NCI-H1694 treated with DMSO at 0.1 percent for 48 hours (cell line): ENCODE results near the gene ABCB11.
"Not testable (repeated sequence)": the region's sequence is repeated elsewhere in the genome, so short reads cannot be mapped to it uniquely, and the experiment has no call there.

Experiments
- DNase-seq: peaks from one replicate; lab custom pipeline; 2025; lab: John Stamatoyannopoulos, UW

ABCB11 gene

DNA sequence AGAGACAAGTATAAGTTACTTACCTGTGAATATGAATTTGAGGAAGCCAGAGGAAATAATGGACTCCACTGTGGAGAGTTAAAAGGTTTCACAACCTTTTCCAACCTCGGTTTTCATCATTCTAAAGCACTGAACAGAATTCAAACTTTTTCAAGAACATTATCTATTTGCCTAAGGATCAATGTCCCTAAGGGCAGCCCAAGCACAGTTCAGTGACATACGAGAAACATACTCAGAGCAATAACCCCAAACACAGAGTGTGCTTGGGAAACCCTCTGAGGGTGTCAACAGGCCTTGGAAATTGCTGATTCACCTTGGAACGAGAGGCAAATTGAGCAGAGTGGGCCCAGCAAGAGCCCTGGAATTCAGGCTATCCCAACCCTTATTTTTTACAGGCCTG is at the start of gene ABCB11:
ABCB11 (minus strand) TSS at position 123 of the 400 bp plus-strand sequence. CDS start 13,199 bp downstream, outside the sequence.
- no peak for DNase-seq

GRCh38 chr2:169080250-169081069 is 49.3 kb upstream of the ABCB11 start:
- no peak for DNase-seq

DNA sequence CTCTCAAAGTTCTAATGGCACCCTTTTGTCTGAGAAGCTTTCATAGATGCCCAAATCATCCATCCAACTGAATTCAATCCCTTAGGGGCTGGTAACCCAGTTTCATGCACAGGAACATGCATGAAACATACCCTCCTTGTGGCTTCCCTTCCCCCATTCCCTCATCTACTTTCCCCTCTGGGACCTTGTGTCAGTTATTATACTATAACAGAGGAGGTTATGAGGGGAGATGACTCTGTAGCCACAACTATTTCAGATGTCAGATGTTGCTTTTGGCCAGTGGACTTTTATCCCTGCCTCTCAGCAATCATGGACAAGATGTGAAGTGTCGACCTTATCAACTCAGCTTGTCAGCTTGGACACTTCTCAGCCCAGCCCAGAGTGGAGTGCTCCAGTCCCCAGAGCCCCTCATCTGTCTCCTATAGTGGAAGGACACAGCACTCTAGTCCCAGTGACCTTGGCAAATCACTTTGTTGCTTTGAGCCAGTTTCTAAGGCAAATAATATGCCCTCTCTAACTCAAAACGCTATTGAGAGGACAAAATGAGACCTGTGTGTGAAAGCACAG is 46.6 kb upstream of the ABCB11 start:
- no peak for DNase-seq

DNA sequence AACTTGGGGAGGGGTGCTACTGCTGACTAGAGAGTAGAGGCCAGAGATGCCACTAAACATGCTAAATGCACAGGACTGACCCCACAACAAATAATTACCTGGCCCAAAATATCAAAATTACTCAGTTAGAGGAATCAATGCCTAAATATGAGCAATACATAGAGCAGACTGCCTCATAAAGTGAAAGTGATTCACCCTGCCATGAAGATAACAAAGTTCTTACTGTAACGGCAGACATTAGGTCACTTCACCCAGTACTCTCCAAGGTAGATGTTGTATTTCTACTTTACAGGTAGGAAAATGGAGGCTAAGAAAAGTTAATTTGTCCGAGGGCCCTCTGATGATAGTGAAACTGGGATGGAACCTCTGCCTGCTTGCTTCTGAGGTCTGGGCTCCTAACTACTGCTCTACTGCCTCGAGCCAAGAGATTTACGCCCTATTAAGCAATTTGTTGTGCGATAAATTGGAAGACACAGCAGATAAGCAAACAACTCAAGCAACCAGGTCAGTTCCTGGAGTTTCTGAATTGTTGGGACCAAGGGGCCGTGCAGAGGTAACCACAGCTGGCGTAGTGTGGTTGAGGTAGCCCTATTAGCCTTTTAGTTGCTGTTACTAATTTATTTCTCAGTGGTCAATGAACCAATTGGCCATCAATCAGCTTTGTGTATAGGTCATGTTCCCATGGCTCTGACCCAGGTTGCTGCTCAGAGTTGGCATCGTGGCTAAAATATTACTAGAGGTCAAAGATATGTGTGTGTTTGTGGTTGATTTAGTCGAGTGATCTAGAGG is 43.0 kb upstream of the ABCB11 start:
- no peak for DNase-seq

DNA sequence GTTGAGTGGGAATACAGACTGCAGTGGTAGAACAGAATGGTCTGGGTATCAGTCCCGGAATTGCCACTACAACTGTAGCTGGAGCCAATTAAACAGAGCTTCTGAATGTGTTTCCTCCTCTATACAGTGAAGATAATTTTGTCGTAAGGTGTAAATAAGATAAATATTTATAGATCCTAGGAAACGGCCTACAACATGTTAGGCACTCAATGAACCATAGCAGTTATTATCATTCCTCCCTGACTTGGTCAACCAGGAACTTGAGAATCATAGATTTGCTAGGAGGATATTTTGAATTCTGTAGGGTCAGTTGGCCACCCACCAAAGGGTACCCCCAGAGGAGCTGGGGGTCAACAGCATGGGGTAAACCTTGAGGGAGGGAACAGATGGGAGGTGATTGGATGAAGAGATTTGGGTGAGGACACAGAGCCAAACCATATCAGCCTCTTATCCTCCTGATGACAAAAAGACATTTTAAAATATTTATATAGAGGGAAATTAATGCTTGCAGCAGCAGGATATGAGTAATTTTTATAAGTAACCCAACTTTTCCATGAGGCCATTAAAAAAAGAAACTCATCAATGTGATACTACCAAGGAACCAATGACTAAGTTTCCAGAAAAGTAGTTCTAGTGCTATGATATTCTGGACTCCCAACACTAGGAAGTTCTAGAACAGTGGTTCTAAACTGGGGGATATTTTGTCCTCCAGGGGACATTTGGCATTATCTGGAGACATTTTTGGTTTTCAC is 42.3 kb upstream of the ABCB11 start:
- no peak for DNase-seq

GRCh38 chr2:169072163-169072925 is 41.2 kb upstream of the ABCB11 start:
- DNase-seq: peak; percentile 6

- no peak for DNase-seq
These were observed 40.3 kb upstream of the ABCB11 start for GRCh38 chr2:169071455-169071854.

GRCh38 chr2:169069833-169070232 is 38.7 kb upstream of the ABCB11 start:
- no peak for DNase-seq

- DNase-seq: no peak
These were observed 38.2 kb upstream of the ABCB11 start, which contains the start of gene DHRS9 for GRCh38 chr2:169069341-169069740. Gene DHRS9, plus strand, starts transcription at chr2:169069563. Its CDS starts 12,019 bp downstream, at chr2:169081582.

DNA sequence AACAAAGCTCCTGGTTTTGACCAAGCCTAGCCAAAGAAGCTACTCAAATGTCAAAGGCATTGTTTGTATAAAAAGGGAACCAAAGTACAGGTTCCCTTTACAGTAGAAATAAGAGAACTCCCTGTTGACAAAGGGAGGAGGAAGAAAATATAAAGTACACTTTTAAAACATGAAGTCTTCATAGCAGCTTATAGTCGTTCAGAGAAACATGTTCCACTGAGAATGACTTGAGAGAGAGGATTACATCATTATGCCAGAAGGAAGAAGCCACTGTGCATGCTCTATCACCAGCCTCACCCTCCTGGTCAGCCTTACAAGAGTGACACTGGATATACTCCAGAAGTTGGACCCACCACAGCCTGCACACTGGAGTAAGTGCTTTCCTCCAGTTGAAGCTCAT is 35.8 kb upstream of the ABCB11 start:
- no peak for DNase-seq

DNA sequence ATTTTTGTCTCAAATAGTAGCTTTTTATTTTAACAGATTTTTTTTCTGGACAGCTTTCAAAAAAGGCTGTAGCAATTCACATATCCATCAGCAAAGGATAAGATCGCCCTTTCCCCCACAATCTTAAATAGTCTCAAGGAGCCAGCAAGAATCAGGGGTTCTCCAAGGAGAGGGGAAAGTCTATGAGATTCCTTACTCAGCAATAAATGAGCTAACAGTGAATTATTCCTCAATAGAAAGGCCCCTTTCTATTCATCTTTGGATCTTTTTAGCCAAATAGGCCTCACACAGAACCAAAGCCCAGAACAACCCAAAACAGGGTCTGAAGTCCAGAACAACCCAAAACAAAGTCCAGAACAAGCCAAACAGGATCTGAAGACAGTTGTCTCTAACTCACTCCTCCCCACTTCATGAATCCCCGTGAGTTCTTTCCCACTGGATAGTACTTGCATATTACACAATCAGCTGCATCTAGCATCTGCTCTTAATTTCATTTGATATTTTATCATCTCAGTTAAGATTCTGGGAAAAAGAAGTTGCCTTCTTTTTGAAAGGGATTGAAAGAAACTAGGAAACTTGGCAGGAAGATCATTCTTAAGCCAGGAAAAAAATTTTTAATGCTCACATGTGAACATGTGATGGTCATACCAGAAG is 34.9 kb upstream of the ABCB11 start:
- DNase-seq: no peak

DNA sequence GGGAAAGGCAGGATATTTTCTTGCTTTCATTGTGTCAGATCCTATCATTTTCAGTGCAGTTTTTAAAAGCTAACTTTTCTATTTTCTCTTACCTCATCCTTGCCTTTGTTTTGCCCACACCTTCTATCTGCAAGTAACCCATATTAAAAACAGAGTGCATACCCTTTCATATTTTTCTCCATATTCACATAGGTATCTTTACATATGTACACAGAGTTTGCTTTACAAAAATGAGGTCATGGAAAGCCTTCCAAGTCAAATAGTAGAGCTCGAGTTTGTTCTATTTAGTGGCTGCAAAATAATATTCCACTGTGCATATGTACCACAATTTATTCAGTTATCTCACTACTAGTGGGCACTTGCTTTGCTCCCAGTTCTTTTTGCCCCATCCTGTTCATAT is 34.3 kb upstream of the ABCB11 start:
- DNase-seq: no peak

GRCh38 chr2:169064199-169064598 is 33.1 kb upstream of the ABCB11 start:
- DNase-seq: not testable (repeated sequence)

DNA sequence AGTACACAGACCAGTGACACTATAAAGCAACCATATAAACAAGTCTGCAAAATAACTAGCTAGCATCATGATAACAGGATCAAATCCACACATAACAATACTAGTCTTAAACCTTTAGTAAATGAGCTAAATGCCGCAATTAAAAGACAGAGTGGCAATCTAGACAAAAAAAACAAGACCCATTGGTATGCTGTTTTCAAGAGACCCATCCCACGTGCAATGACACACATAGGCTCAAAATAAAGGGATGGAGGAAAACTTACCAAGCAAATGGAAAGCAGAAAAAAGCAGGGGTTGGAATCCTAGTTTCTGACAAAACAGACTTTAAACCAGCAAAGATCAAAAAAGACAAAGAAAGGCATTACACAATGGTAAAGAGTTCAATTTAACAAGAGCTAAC is 23.5 kb upstream of the ABCB11 start:
- DNase-seq: not testable (repeated sequence)

DNA sequence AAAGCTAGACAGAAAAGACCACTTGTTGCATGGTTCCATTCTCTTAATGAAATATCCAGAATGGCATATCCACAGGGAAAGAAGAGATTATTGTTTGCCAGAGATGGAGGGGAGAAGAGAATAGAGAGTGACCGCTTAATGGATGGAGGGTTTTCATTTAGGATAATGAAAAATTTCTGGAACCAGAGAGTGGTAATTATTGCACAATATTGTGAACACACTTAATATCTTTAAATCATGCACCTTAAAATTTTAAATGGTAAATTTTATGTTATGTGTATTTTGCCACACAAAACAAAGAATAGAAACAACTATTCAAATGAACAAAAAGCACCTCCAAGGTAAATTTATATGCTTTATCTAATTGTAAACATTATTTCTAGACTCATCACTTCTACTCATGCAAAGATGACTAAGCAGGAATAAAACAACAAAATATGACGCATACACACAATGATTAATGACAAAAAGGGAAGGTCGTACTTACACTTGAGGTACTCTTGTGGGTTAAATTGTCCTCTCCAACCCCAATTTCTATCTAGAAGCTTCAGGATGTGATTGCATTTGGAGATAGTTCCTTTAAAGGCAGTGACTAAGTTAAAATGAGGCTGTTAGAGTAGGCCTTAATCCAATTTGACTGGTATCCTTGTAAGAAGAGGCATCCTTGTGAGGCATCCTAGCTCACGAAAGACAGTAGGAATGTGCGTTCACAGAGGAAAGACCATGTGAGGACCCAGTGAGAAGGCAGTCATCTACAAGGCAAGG is 19.5 kb upstream of the ABCB11 start:
- no peak for DNase-seq

- DNase-seq: no peak
These were observed 18.0 kb upstream of the ABCB11 start for GRCh38 chr2:169049142-169049541.

- no peak for DNase-seq
These were observed 16.4 kb upstream of the ABCB11 start for GRCh38 chr2:169047256-169048250.

DNA sequence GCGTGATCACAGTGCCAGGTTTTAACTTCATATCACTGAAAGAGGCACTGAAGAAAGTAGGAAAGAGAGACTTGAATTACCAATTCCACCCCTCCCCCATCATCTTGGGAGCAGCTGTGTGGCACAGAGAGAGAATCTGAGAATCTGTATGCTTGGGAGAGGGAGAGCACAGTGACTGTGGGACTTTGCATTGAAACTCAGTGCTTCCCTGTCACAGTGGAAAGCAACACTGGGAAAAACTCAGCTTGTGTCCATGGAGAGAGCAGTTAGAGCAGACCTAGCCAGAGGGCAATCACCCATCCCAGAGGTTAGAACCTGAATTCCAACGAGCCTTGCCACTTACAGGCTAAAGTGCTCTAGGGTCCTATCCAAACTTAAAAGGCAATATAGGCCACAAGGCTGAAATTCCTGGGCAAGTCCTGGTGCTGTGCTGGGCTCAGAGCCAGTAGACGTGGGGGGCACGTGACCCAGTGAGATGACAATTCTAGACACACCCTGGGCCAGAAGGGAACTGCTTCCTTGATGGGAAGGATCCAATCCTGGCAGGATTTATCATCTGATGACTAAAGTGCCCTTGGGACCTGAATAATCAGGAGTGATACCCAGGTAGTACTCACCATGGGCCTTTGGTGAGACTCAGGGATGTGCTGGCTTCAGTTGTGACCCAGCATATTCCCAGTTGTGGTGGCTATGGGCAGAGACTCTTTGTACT is 15.5 kb upstream of the ABCB11 start:
- no peak for DNase-seq
